Fibroblast of villous mesenchyme (primary cell): ENCODE measurements around the gene HRK. TPM values are rescaled to one million over a fixed set of nuclear protein-coding genes. Genes with fewer than 3 reads are reported as not detected.

Experiments
- DNase-seq: peaks from one replicate; pipeline ENCODE4 v3.0.0-alpha.2; 2010; ENCODE audit warnings: low read depth
- H3K4me3 ChIP-seq: 2 replicates; pipeline ENCODE4 v1.5.1; 2011; ENCODE audit warnings: low read depth, mild to moderate bottlenecking, low read length
- total RNA-seq: library from RNA; depleted of rRNA; stranded (reverse); fragments of >200 nt; gene quantifications from 2 replicates; pipeline ENCODE4 v1.2.3, GENCODE V29; 2012
- TF ChIP-seq, protein P1 (sequence below): IDR thresholded peaks from 2 replicates; pipeline ENCODE4 v1.5.1; 2012; ENCODE audit warnings: low read depth, mild to moderate bottlenecking, low read length; ENCODE audit not compliant: insufficient read depth

HRK gene
- under 0.01 TPM in 1 of 2 replicates, not detected in the other for total RNA-seq

DNA sequence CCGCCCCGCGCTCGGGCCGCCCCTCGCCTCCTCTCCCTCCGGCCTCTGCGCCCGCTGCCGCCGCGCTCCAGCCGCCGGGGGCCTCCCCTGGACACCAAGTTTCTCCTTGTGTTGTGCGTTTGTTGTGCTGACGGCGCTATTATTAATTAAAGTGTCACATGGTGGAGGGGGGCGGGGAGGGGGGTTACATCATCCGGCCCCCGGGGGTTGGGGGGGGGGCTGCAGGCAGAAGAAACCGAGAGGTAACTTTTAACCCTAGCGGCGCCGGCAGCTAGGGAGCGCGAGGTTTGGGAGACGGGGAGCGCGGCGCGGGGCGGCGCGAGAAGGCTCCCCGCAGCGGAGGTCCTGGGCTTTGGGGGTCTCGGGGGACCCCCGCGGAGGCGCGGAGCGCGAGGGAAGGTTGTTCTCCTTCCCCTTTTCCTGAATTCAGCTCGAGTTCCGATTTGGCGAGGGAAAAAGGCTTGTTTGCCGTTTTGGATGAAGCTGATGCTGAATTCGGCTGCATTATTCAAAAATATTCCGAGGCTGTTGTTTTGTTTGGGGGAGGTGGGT, at the start of gene HRK:
Gene HRK (minus strand): TSS at position 117 of the 552 bp plus-strand sequence. CDS start 134 bp downstream, outside the sequence.
- no peak for DNase-seq
- no peak within 1 kb of the TSS for H3K4me3 ChIP-seq
- TF ChIP-seq, protein P1, sequence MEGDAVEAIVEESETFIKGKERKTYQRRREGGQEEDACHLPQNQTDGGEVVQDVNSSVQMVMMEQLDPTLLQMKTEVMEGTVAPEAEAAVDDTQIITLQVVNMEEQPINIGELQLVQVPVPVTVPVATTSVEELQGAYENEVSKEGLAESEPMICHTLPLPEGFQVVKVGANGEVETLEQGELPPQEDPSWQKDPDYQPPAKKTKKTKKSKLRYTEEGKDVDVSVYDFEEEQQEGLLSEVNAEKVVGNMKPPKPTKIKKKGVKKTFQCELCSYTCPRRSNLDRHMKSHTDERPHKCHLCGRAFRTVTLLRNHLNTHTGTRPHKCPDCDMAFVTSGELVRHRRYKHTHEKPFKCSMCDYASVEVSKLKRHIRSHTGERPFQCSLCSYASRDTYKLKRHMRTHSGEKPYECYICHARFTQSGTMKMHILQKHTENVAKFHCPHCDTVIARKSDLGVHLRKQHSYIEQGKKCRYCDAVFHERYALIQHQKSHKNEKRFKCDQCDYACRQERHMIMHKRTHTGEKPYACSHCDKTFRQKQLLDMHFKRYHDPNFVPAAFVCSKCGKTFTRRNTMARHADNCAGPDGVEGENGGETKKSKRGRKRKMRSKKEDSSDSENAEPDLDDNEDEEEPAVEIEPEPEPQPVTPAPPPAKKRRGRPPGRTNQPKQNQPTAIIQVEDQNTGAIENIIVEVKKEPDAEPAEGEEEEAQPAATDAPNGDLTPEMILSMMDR: no peak

DNA sequence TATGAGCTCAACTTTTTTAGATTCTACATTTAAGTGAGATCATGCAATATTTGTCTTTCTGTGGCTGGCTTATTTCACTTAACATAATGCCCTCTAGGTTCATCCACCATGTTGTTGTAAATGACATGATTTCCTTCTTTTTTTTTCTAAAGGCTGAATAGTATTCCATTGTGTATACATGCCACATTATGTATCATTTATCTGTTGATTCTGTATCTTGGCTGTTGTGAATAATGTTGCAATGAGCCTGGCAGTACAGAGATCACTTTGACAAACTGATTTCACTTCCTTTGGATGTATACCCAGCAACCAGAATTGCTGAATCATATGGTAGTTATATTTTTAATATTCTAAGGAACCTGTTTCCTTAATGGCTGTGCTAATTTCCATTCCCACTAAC, 48.6 kb upstream of the HRK start:
- TF ChIP-seq, protein P1: no peak
- no peak for DNase-seq
- no peak overlapping the region for H3K4me3 ChIP-seq

DNA sequence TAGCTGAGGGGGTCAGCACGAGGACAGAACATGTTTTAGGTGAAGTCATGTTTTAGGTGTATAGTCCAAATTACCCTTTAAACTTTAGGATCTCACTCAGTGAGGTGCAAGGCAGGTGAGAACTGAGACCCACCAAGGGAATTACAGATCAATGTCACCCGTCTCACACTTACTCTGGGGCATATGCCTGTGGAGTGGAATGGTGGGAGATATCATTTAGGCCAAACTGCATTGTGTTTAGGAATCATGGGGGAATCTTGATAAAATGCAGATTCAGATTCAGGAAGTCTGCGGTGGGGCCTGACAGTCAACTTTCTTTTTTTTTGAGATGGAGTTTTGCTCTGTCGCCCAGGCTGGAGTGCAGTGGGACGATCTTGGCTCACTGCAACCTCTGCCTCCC, 47.3 kb upstream of the HRK start:
- H3K4me3 ChIP-seq: no peak overlapping the region
- TF ChIP-seq, protein P1: no peak
- DNase-seq: no peak

DNA sequence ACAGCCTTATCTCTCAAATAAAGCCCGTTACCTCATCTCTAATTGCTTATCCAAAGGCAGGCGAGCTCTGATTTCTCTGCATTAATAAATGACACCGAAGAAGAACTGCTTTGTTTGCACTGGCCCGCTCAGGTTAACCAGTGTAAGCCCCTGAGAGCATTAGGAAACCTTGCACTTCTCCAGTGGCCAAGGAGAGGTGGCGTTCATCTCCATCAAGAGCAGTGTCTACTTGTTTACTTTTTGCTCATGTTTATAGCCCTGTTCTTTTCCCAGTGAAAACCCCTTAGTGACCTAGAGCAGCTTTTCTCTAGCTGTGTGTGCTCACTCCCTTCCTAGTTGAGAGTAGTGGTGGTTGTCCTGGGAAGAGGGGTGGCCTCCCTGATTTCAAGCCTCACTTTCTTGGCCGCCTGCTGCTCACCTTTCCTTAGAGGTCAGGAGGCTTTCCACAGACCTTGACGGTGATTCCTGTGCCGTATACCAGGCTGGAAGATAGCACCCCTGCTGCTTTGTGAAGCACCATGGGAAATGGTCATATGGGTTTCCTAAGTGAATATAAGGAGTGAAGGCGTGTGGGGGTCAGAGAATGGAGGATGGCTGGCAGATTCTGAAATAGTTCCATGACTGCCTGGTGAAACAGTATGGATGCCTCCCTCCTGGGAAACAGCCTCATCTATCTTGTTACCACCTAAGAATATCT, 46.2 kb upstream of the HRK start:
- TF ChIP-seq, protein P1: no peak
- H3K4me3 ChIP-seq: no peak overlapping the region
- no peak for DNase-seq

DNA sequence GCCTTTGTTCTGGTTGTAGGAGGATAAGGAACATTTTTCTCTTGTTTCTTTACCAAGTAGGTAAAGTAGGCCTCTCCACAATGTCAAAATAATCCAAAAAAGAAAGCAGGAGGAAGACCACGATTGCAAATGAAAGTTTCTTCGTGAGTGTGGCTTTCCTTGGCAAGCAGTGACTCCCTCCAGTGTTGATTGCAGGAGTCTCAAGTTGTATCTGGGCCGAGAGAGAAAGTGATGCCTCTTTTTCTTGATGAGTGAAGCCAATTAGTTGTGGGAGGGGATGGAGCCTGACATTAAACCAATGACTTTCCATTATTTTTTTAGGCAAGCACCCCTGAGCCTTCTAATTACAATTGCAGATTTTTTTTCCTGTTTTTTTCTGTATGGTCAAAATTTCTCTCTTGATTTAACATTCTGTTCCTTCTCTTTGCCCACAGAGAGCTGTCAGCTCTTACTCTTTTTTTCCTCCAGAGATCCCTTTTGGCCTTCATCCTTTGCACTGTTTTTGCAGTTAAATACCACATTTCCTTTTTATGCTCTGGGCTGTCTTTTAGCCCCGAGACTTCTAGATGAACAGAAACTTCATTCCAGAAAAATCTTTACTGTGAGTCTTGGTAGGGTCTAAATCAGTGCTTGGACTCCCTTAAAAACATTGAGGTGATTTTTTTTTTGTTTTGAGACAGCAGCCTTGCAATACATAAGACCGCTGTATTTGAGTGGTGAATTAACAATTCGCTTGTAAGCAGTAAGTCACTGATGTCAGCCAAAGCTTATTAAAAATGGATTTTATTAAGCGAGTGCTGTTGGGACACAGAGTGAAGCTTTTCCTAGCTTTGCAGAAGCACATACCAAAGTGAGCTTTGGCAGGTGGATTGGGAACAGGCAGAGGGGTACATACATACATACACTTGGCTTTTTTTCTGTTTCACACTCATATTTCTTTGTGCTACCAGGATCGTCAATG, 45.3 kb upstream of the HRK start:
- H3K4me3 ChIP-seq: no peak overlapping the region

DNA sequence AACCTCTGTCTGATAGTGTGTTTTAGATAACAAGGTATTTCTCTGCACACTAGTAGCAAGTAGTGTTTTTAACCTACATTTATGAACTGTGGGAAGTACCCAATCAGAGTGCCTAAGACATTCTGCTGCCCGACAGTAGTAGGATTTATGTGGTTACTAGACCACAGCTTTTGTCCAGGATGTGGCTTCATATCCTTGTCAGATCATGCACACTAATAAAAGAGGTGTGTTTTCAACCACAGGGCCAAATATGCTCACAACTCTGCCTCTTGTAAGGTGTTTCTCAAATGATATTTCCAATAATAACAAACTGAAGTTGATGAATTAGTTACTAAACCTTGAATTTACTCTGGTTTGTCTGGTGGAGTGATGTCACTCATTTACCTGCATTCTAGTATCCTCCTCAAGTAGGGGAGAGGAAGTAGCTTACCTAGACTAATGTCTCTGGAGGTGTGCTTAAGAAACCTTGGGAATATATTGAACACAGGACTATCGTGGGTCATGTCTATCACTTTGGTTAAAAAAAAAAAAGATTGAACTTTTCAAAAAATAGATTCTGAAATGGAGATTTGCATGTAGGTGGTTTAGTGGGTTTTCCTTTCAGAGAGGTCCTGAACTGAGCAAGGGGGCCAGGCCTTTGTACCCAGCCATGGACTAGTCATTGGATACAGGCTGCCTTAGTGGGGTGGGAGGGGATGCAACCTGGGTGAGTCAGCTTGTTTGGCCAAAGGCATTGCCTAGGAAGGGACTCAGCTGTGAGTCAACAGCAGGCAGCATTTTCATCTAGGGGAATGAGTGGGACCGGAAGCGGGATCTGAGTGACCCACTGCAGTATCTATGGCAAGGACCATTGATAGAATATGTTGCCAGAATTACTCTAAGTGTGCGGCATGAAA, 43.6 kb upstream of the HRK start:
- no peak overlapping the region for H3K4me3 ChIP-seq
- DNase-seq: peak; percentile 69
- TF ChIP-seq, protein P1: no peak

More for the DNA sequence above, 45.3 kb upstream of the HRK start:
- no peak for DNase-seq
- TF ChIP-seq, protein P1: no peak
